Ishikawa (cell line): ENCODE results near the gene HELZ.

ENCODE experiments used
- CEBPB ChIP-seq: IDR thresholded peaks from 2 replicates; pipeline ENCODE4 v1.6.1; 2012
- CREB1 ChIP-seq: IDR thresholded peaks from 2 replicates; pipeline ENCODE4 v1.6.1; 2012; ENCODE audit warnings: low read depth
- EGR1 ChIP-seq: IDR thresholded peaks from 2 replicates; pipeline ENCODE4 v1.6.1; 2012
- EP300 ChIP-seq: IDR thresholded peaks from 2 replicates; pipeline ENCODE4 v1.6.1; 2012; ENCODE audit warnings: borderline replicate concordance
- FOXM1 ChIP-seq: IDR thresholded peaks from 2 replicates; pipeline ENCODE4 v1.6.1; 2012; ENCODE audit warnings: low read depth, borderline replicate concordance
- MAX ChIP-seq: IDR thresholded peaks from 2 replicates; pipeline ENCODE4 v1.6.1; 2012
- NFIC ChIP-seq: IDR thresholded peaks from 2 replicates; pipeline ENCODE4 v1.6.1; 2012
- RAD21 ChIP-seq: IDR thresholded peaks from 2 replicates; pipeline ENCODE4 v1.6.1; 2012; ENCODE audit warnings: low read depth
- TAF1 ChIP-seq: IDR thresholded peaks from 2 replicates; pipeline ENCODE4 v1.6.1; 2012; ENCODE audit warnings: low read depth, mild to moderate bottlenecking
- TCF12 ChIP-seq: IDR thresholded peaks from 2 replicates; pipeline ENCODE4 v1.6.1; 2012; ENCODE audit warnings: low read depth
- TEAD4 ChIP-seq: IDR thresholded peaks from 2 replicates; pipeline ENCODE4 v1.6.1; 2012
- USF1 ChIP-seq: IDR thresholded peaks from 2 replicates; pipeline ENCODE4 v1.6.1; 2012
- YY1 ChIP-seq: IDR thresholded peaks from 2 replicates; pipeline ENCODE4 v1.6.1; 2012; ENCODE audit warnings: low read depth
- ZBTB7A ChIP-seq: IDR thresholded peaks from 2 replicates; pipeline ENCODE4 v1.6.1; 2012; ENCODE audit warnings: low read depth
- TF ChIP-seq, protein P1 (sequence below): IDR thresholded peaks from 2 replicates; pipeline ENCODE4 v1.6.1; 2012; ENCODE audit warnings: low read depth, mild to moderate bottlenecking

Gene HELZ

GRCh38 chr17:67208232-67208631 is 36.8 kb downstream of the HELZ start:
- TF ChIP-seq EGR1: no peak
- TF ChIP-seq MAX: no peak
- TF ChIP-seq CREB1: no peak
- TF ChIP-seq TCF12: no peak
- no peak for TF ChIP-seq ZBTB7A
- no peak for TF ChIP-seq EP300
- TF ChIP-seq RAD21: no peak
- TF ChIP-seq NFIC: no peak
- TF ChIP-seq, protein P1, sequence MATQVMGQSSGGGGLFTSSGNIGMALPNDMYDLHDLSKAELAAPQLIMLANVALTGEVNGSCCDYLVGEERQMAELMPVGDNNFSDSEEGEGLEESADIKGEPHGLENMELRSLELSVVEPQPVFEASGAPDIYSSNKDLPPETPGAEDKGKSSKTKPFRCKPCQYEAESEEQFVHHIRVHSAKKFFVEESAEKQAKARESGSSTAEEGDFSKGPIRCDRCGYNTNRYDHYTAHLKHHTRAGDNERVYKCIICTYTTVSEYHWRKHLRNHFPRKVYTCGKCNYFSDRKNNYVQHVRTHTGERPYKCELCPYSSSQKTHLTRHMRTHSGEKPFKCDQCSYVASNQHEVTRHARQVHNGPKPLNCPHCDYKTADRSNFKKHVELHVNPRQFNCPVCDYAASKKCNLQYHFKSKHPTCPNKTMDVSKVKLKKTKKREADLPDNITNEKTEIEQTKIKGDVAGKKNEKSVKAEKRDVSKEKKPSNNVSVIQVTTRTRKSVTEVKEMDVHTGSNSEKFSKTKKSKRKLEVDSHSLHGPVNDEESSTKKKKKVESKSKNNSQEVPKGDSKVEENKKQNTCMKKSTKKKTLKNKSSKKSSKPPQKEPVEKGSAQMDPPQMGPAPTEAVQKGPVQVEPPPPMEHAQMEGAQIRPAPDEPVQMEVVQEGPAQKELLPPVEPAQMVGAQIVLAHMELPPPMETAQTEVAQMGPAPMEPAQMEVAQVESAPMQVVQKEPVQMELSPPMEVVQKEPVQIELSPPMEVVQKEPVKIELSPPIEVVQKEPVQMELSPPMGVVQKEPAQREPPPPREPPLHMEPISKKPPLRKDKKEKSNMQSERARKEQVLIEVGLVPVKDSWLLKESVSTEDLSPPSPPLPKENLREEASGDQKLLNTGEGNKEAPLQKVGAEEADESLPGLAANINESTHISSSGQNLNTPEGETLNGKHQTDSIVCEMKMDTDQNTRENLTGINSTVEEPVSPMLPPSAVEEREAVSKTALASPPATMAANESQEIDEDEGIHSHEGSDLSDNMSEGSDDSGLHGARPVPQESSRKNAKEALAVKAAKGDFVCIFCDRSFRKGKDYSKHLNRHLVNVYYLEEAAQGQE: no peak
- TF ChIP-seq FOXM1: no peak

GRCh38 chr17:67203818-67204217 is 41.2 kb downstream of the HELZ start:
- TF ChIP-seq FOXM1 (no peak), YY1 (no peak), TAF1 (no peak), ZBTB7A (no peak), MAX (no peak), RAD21 (no peak), CREB1 (no peak), USF1 (no peak), EP300 (no peak), TEAD4 (no peak), NFIC (no peak)
- TF ChIP-seq, protein P1: no peak

GRCh38 chr17:67202503-67202902 is 42.5 kb downstream of the HELZ start:
- TF ChIP-seq TCF12 (no peak), ZBTB7A (no peak), TEAD4 (no peak), RAD21 (no peak), MAX (no peak), CEBPB (no peak), NFIC (no peak), EP300 (no peak), EGR1 (no peak), FOXM1 (no peak), USF1 (no peak)
- TF ChIP-seq, protein P1: no peak

DNA sequence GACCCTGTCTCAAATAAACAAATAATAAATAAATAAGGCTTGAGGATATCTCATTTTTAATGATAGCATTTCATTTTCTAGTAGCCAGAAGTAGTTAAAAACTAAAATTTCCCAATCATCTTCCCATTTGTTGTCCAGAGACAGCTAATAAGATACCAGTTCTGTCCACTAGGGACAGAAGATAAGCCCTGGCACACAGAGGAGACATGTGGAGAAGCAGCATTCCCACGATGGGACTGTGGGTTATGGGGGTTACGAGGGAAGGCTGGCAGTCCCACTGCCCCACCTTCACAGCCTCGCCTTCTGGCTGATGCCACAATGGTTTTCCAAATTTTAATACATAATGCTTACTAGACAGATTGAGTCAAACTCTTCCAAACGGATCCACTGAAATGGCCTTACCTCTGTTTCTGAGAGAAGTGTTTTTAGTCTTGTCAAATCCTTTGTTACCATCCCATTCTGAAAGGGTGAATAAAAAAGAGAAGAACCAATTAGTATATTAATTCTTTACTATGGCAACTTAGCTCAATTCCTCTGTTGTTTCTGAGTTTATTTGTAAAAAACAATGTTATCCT is 44.2 kb downstream of the HELZ start:
- TF ChIP-seq FOXM1 (no peak), ZBTB7A (no peak), TAF1 (no peak)
- TF ChIP-seq, protein P1: no peak
